Prostate gland (tissue), 2 donors: Measurements from ENCODE around the gene TFEB.

Experiments used
- POLR2AphosphoS5 ChIP-seq: sonication (generic); formaldehyde crosslinking; IDR thresholded peaks from one replicate; pipeline ENCODE4 v1.6.1; 2017; ENCODE audit warnings: antibody characterized with exemption
- TF ChIP-seq, protein P1 (sequence below), 4 experiments: fragments of 200-600 bp in 2 of 4; fragments of 450-650 bp in 2 of 4; sonication (generic) in 2 of 4; IDR thresholded peaks; 1 replicate in 3 of 4; 2 replicates in 1 of 4; pipeline ENCODE4 v1.5.1; 2016 to 2019; ENCODE audit warnings: antibody characterized with exemption in 4 of 4, mild to moderate bottlenecking in 2 of 4, moderate library complexity in 2 of 4

DNA sequence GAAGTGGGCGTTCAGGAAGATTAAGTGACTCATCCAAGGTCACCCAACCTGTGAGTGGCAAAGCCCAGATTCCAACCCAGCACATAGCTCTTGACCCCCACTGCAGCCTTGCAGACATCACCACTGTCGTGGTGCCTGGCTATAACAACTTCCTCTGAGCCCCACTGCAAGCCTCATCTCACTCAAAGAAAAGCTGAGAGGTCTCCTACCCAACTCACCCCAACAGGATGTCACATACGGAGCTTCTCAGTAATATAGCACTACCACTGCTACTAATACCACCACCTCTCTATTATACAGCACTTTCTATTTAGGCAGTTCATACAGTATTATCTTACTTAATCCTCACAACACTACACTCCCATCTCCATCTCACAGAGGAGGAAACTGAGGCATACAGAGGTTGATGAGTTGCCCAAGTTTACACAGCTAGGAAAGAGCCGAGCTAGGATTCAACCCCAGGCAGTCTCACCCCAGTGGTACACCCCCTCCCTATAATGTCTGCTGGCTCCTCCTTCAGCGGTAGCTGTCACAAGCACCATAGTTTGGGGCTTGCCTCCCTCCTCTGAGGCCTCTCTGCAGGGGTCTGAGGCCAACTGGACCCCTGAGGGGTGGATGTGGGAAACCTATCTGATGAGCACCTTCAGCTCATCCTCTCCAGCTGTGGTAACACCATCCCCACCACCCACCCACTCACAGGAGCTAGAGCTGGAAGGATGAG, 19.5 kb downstream of the TFEB start:
- no peak for TF ChIP-seq POLR2AphosphoS5
- TF ChIP-seq, protein P1, sequence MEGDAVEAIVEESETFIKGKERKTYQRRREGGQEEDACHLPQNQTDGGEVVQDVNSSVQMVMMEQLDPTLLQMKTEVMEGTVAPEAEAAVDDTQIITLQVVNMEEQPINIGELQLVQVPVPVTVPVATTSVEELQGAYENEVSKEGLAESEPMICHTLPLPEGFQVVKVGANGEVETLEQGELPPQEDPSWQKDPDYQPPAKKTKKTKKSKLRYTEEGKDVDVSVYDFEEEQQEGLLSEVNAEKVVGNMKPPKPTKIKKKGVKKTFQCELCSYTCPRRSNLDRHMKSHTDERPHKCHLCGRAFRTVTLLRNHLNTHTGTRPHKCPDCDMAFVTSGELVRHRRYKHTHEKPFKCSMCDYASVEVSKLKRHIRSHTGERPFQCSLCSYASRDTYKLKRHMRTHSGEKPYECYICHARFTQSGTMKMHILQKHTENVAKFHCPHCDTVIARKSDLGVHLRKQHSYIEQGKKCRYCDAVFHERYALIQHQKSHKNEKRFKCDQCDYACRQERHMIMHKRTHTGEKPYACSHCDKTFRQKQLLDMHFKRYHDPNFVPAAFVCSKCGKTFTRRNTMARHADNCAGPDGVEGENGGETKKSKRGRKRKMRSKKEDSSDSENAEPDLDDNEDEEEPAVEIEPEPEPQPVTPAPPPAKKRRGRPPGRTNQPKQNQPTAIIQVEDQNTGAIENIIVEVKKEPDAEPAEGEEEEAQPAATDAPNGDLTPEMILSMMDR (IDR thresholded peaks at IDR 0.05): no peak
